Thyroid gland (tissue), 4 donors: ENCODE results near the gene FER1L5.

Source experiments
- CTCF ChIP-seq, 6 experiments: fragments of 200-600 bp in 3 of 6; fragments of 450-650 bp in 3 of 6; sonication (generic) in 3 of 6; IDR thresholded peaks; one replicate each; pipeline ENCODE4 v1.5.1; 2016 to 2019; ENCODE audit warnings: antibody characterized with exemption in 6 of 6, mild to moderate bottlenecking in 2 of 6, inconsistent platforms in 1 of 6, moderate library complexity in 1 of 6
- POLR2A ChIP-seq, 2 donors: fragments of 450-650 bp; IDR thresholded peaks; one replicate each; pipeline ENCODE4 v1.6.1; 2017; ENCODE audit warnings: antibody characterized with exemption in 2 of 2, mild to moderate bottlenecking in 2 of 2, moderate library complexity in 1 of 2

GRCh38 chr2:96691022-96691612, 48.6 kb downstream of the FER1L5 start:
- no peak for TF ChIP-seq CTCF (IDR thresholded peaks at IDR 0.05)
- no peak for TF ChIP-seq POLR2A (IDR thresholded peaks at IDR 0.05)
